Colonic mucosa (tissue), 4 donors: ENCODE results near the gene RIIAD1. TPM values are rescaled to one million over a fixed set of nuclear protein-coding genes. Genes with fewer than 3 reads are reported as not detected.

Experiments used
- DNase-seq: peaks from one replicate; pipeline ENCODE4 v3.0.0-alpha.2; 2020
- H3K27ac ChIP-seq: fragments of 200-600 bp; one replicate; pipeline ENCODE4 v1.8.0; 2021
- H3K27me3 ChIP-seq: fragments of 200-600 bp; one replicate; pipeline ENCODE4 v1.8.0; 2021
- H3K36me3 ChIP-seq: fragments of 200-600 bp; one replicate; pipeline ENCODE4 v1.8.0; 2021
- H3K4me1 ChIP-seq: fragments of 200-600 bp; one replicate; pipeline ENCODE4 v1.8.0; 2021; ENCODE audit warnings: mild to moderate bottlenecking
- H3K4me3 ChIP-seq: fragments of 200-600 bp; one replicate; pipeline ENCODE4 v1.8.0; 2021
- H3K9ac ChIP-seq, 2 donors: one replicate each; pipeline ENCODE4 v1.7.0; 2013; ENCODE audit warnings: control low read depth in 2 of 2, low read depth in 2 of 2, low read length in 2 of 2
- H3K9me3 ChIP-seq: fragments of 200-600 bp; one replicate; pipeline ENCODE4 v1.8.0; 2021
- intact Hi-C: fragments of 100-400 bp; cut with DNase I; formaldehyde crosslinking; loops from one replicate; pipeline ENCODE4 v1.14.1; 2022
- total RNA-seq, 2 donors: library from RNA; stranded (reverse); fragmentation: NEBNext Ultra II Directional in 1 of 2; extraction: Animal tissue kit (Norgen Biotek cat#: 25700) in 1 of 2; gene quantifications; one replicate each; pipeline ENCODE4 v1.2.1, GENCODE V29; 2021
- TF ChIP-seq, protein P1 (sequence below): fragments of 200-600 bp; IDR thresholded peaks from one replicate; pipeline ENCODE4 v1.8.0; 2022; ENCODE audit warnings: antibody characterized with exemption, mild to moderate bottlenecking
- donor health status: healthy.
- donor health status: DM: no; HTN: no; CAD: no.
- donor health status: DM: no; HTN: no; CAD: no.

Gene RIIAD1
- total RNA-seq, 2 donors from 2014 or later: 0.91 TPM; not detected in 1

GRCh38 chr1:151739590-151740355 is 18.5 kb downstream of the RIIAD1 start:
- no peaks in the 10 kb centered on the region for H3K9me3 ChIP-seq
- no peak overlapping the region for H3K9ac ChIP-seq
- DNase-seq: no peak
- intact Hi-C loops: loop anchor here (5.0 to 10.0 kb wide), 2 partner anchors 147 to 295 kb away; no protein-coding TSS in a partner anchor
- H3K36me3 ChIP-seq: no peaks in the 10 kb centered on the region
- no peak overlapping the region for H3K27ac ChIP-seq
- H3K4me1 ChIP-seq: no peaks in the 10 kb centered on the region
- H3K4me3 ChIP-seq: no peak overlapping the region
- H3K27me3 ChIP-seq: no peaks in the 10 kb centered on the region
- TF ChIP-seq, protein P1, sequence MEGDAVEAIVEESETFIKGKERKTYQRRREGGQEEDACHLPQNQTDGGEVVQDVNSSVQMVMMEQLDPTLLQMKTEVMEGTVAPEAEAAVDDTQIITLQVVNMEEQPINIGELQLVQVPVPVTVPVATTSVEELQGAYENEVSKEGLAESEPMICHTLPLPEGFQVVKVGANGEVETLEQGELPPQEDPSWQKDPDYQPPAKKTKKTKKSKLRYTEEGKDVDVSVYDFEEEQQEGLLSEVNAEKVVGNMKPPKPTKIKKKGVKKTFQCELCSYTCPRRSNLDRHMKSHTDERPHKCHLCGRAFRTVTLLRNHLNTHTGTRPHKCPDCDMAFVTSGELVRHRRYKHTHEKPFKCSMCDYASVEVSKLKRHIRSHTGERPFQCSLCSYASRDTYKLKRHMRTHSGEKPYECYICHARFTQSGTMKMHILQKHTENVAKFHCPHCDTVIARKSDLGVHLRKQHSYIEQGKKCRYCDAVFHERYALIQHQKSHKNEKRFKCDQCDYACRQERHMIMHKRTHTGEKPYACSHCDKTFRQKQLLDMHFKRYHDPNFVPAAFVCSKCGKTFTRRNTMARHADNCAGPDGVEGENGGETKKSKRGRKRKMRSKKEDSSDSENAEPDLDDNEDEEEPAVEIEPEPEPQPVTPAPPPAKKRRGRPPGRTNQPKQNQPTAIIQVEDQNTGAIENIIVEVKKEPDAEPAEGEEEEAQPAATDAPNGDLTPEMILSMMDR: no peak

DNA sequence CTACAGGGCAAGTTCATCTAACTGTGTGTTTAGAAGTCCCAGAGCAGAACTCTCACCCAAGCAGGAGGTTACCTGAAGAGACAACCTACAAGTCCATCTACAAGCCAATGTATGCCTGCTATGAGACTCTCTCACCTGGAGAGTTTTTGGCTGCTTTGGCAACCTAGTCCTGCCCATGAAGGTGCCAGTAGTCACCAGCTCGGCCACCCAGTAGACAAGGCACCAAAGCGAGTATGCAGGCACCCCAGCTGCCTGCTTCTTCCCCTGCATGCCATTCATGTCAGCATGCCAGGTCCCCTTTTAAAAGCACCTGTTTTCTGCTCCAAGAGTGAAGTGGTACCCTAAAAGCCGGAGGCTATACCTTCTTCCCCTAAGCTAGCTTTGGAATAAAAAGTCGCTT is 20.2 kb downstream of the RIIAD1 start:
- Histone ChIP-seq H3K36me3 (no peaks in the 10 kb centered on the region), H3K4me3 (no peak overlapping the region), H3K27me3 (no peaks in the 10 kb centered on the region), H3K4me1 (no peaks in the 10 kb centered on the region), H3K9me3 (no peaks in the 10 kb centered on the region), H3K9ac (no peak overlapping the region), H3K27ac (no peak overlapping the region)
- intact Hi-C loops: no loop called here
- no peak for DNase-seq
- TF ChIP-seq, protein P1: no peak

DNA sequence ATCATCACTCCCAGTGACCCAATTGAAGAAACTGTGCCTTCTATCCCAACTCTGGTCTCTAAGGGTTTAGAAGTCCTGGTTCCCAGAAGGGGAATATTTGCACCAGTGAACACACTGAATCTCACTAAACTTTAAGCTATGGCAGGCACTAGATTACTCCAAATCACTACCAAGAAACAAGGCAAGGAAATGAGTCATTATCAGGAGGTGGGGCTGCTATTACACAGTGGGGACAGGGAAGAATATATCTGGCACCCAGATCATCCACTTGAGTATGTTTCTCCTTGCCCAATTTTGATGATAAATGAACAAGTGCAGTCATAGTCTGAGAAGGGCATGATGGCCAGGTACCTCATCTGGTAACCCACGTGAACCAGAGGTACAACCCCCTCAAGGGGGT is 35.0 kb downstream of the RIIAD1 start:
- peaks cover 4% of the 10 kb centered on the region for H3K36me3 ChIP-seq

GRCh38 chr1:151759241-151759640 is 37.9 kb downstream of the RIIAD1 start:
- H3K36me3 ChIP-seq: peaks cover 11% of the 10 kb centered on the region
- H3K27ac ChIP-seq: no peak overlapping the region
- no peaks in the 10 kb centered on the region for H3K9me3 ChIP-seq
- intact Hi-C loops: no loop called here
- H3K4me1 ChIP-seq: no peaks in the 10 kb centered on the region
- H3K9ac ChIP-seq: no peak overlapping the region
- TF ChIP-seq, protein P1: no peak
- H3K27me3 ChIP-seq: no peaks in the 10 kb centered on the region
- H3K4me3 ChIP-seq: no peak overlapping the region
- DNase-seq: no peak

More for the DNA sequence above, 35.0 kb downstream of the RIIAD1 start:
- intact Hi-C loops: no loop called here
- H3K9me3 ChIP-seq: no peaks in the 10 kb centered on the region
- no peak overlapping the region for H3K4me3 ChIP-seq
- no peaks in the 10 kb centered on the region for H3K4me1 ChIP-seq
- TF ChIP-seq, protein P1: no peak
- H3K9ac ChIP-seq: no peak overlapping the region
- H3K27ac ChIP-seq: no peak overlapping the region
- no peak for DNase-seq
- H3K27me3 ChIP-seq: no peaks in the 10 kb centered on the region

GRCh38 chr1:151760597-151761385 is 39.5 kb downstream of the RIIAD1 start:
- Histone ChIP-seq H3K4me1 (no peaks in the 10 kb centered on the region), H3K27me3 (no peaks in the 10 kb centered on the region), H3K27ac (no peak overlapping the region), H3K9me3 (no peaks in the 10 kb centered on the region), H3K9ac (no peak overlapping the region), H3K4me3 (no peak overlapping the region), H3K36me3 (peaks cover 11% of the 10 kb centered on the region)
- TF ChIP-seq, protein P1: no peak
- intact Hi-C loops: no loop called here
- DNase-seq: no peak
